Skeletal muscle satellite cell (primary cell): ENCODE results near the gene FAM221A.
A peak's percentile ranks its signal among the peaks of the same experiment; 100 is the strongest.
"Not testable (repeated sequence)": the region's sequence is repeated elsewhere in the genome, so short reads cannot be mapped to it uniquely, and the experiment has no call there.

ENCODE experiments used
- H3K27me3 ChIP-seq: 2 replicates; pipeline ENCODE4 v1.7.0; 2013; ENCODE audit warnings: low read length; ENCODE audit not compliant: control insufficient read depth, insufficient read depth
- H3K36me3 ChIP-seq: 2 replicates; pipeline ENCODE4 v1.7.0; 2013; ENCODE audit warnings: mild to moderate bottlenecking, control low read depth, low read length; ENCODE audit not compliant: insufficient read depth
- H3K4me1 ChIP-seq: 2 replicates; pipeline ENCODE4 v1.7.0; 2013; ENCODE audit warnings: low read length; ENCODE audit not compliant: control insufficient read depth, insufficient read depth
- H3K4me2 ChIP-seq: 2 replicates; pipeline ENCODE4 v1.7.0; 2013; ENCODE audit warnings: mild to moderate bottlenecking, low read length
- H3K4me3 ChIP-seq: 2 replicates; pipeline ENCODE4 v1.7.0; 2013; ENCODE audit warnings: low read length
- H3K9ac ChIP-seq: 2 replicates; pipeline ENCODE4 v1.7.0; 2013; ENCODE audit warnings: mild to moderate bottlenecking, low read depth, low read length, moderate library complexity
- H3K9me3 ChIP-seq: replicated peaks from 2 replicates; pipeline ENCODE4 v1.7.0; 2013; ENCODE audit warnings: mild to moderate bottlenecking, control low read depth, low read length

The FAM221A gene

GRCh38 chr7:23709081-23709750, 29.2 kb downstream of the FAM221A start:
- Histone ChIP-seq H3K27me3 (no peaks in the 10 kb centered on the region), H3K4me1 (peaks cover 16% of the 10 kb centered on the region), H3K4me2 (no peak overlapping the region), H3K4me3 (no peak overlapping the region), H3K9me3 (peaks cover 4% of the 10 kb centered on the region), H3K9ac (no peak overlapping the region), H3K36me3 (peaks cover 3% of the 10 kb centered on the region)

GRCh38 chr7:23710000-23710399, 30.0 kb downstream of the FAM221A start, which contains the start of gene STK31:
Gene STK31 (plus strand): TSS chr7:23710219. CDS start chr7:23710286, 67 bp downstream.
- Histone ChIP-seq H3K9ac (no peak within 1 kb of the TSS), H3K4me2 (no peak within 1 kb of the TSS), H3K4me3 (no peak within 1 kb of the TSS), H3K4me1 (peaks cover 21% of the 10 kb centered on the region), H3K27me3 (no peaks in the 10 kb centered on the region), H3K9me3 (peaks cover 4% of the 10 kb centered on the region), H3K36me3 (peaks cover 3% of the 10 kb centered on the region)

GRCh38 chr7:23712368-23713284, 32.6 kb downstream of the FAM221A start:
- Histone ChIP-seq H3K9ac (no peak overlapping the region), H3K27me3 (no peaks in the 10 kb centered on the region), H3K36me3 (no peaks in the 10 kb centered on the region), H3K4me2 (peak overlapping the region; percentile 61), H3K4me3 (no peak overlapping the region), H3K9me3 (no peaks in the 10 kb centered on the region), H3K4me1 (peaks cover 21% of the 10 kb centered on the region)

GRCh38 chr7:23713285-23714149, 33.5 kb downstream of the FAM221A start:
- H3K27me3 ChIP-seq = no peaks in the 10 kb centered on the region
- no peaks in the 10 kb centered on the region for H3K36me3 ChIP-seq
- H3K4me2 ChIP-seq = peak overlapping the region; percentile 61
- peaks cover 21% of the 10 kb centered on the region for H3K4me1 ChIP-seq
- H3K4me3 ChIP-seq = no peak overlapping the region
- no peaks in the 10 kb centered on the region for H3K9me3 ChIP-seq
- no peak overlapping the region for H3K9ac ChIP-seq

GRCh38 chr7:23714150-23714464, 34.1 kb downstream of the FAM221A start:
- no peaks in the 10 kb centered on the region for H3K27me3 ChIP-seq
- no peaks in the 10 kb centered on the region for H3K9me3 ChIP-seq
- no peak overlapping the region for H3K9ac ChIP-seq
- no peaks in the 10 kb centered on the region for H3K36me3 ChIP-seq
- H3K4me1 ChIP-seq = peaks cover 21% of the 10 kb centered on the region
- no peak overlapping the region for H3K4me3 ChIP-seq
- peak overlapping the region; percentile 25 for H3K4me2 ChIP-seq

GRCh38 chr7:23714579-23714978, 34.6 kb downstream of the FAM221A start:
- H3K27me3 ChIP-seq = no peaks in the 10 kb centered on the region
- H3K4me3 ChIP-seq = no peak overlapping the region
- no peak overlapping the region for H3K9ac ChIP-seq

GRCh38 chr7:23715099-23715498, 35.1 kb downstream of the FAM221A start:
- Histone ChIP-seq H3K36me3 (no peaks in the 10 kb centered on the region), H3K27me3 (no peaks in the 10 kb centered on the region), H3K9ac (no peak overlapping the region), H3K4me3 (no peak overlapping the region), H3K9me3 (no peaks in the 10 kb centered on the region), H3K4me2 (no peak overlapping the region), H3K4me1 (peaks cover 21% of the 10 kb centered on the region)

More at GRCh38 chr7:23714579-23714978, 34.6 kb downstream of the FAM221A start:
- Histone ChIP-seq H3K36me3 (no peaks in the 10 kb centered on the region), H3K9me3 (no peaks in the 10 kb centered on the region), H3K4me1 (peaks cover 21% of the 10 kb centered on the region), H3K4me2 (no peak overlapping the region)

GRCh38 chr7:23717788-23718187, 37.8 kb downstream of the FAM221A start:
- H3K9ac ChIP-seq = no peak overlapping the region
- no peak overlapping the region for H3K4me2 ChIP-seq
- H3K36me3 ChIP-seq = no peaks in the 10 kb centered on the region
- peaks cover 18% of the 10 kb centered on the region for H3K4me1 ChIP-seq
- no peaks in the 10 kb centered on the region for H3K9me3 ChIP-seq
- H3K4me3 ChIP-seq = no peak overlapping the region
- H3K27me3 ChIP-seq = no peaks in the 10 kb centered on the region

- H3K9me3 ChIP-seq = no peaks in the 10 kb centered on the region
- H3K9ac ChIP-seq = no peak overlapping the region
- H3K27me3 ChIP-seq = no peaks in the 10 kb centered on the region
- H3K4me3 ChIP-seq = no peak overlapping the region
- no peaks in the 10 kb centered on the region for H3K36me3 ChIP-seq
- H3K4me2 ChIP-seq = no peak overlapping the region
- H3K4me1 ChIP-seq = no peaks in the 10 kb centered on the region
Measured at GRCh38 chr7:23721456-23721855, 41.5 kb downstream of the FAM221A start.

GRCh38 chr7:23722587-23723216, 42.7 kb downstream of the FAM221A start:
- not testable (repeated sequence) for H3K27me3 ChIP-seq, H3K4me3 ChIP-seq, H3K4me1 ChIP-seq, H3K9ac ChIP-seq, H3K4me2 ChIP-seq, H3K9me3 ChIP-seq, H3K36me3 ChIP-seq

- not testable (repeated sequence) for H3K4me1 ChIP-seq
Measured at GRCh38 chr7:23724113-23724512, 44.1 kb downstream of the FAM221A start.

More at GRCh38 chr7:23724113-23724512, 44.1 kb downstream of the FAM221A start:
- not testable (repeated sequence) for H3K4me2 ChIP-seq, H3K9me3 ChIP-seq, H3K4me3 ChIP-seq, H3K36me3 ChIP-seq, H3K27me3 ChIP-seq, H3K9ac ChIP-seq
